Esophagus squamous epithelium (tissue), 5 donors: ENCODE measurements around the gene XPOT. TPM values are rescaled to one million over a fixed set of nuclear protein-coding genes. Genes with fewer than 3 reads are reported as not detected.

ENCODE experiments used
- DNase-seq: peaks from one replicate; lab custom pipeline; 2025; lab: John Stamatoyannopoulos, UW
- H3K27ac ChIP-seq, 4 donors: fragments of 200-600 bp; sonication (generic); one replicate each; pipeline ENCODE4 v1.5.1; 2016 to 2019; ENCODE audit warnings: mild to moderate bottlenecking in 1 of 4
- H3K27me3 ChIP-seq, 4 donors: fragments of 200-600 bp; sonication (generic); 1 replicate in 3 of 4; 2 replicates in 1 of 4; pipeline versions ENCODE4 v1.5.1 to v1.6.0; 2017 to 2021; ENCODE audit warnings: antibody characterized with exemption in 1 of 4
- H3K36me3 ChIP-seq, 3 donors: fragments of 200-600 bp; sonication (generic); one replicate each; pipeline ENCODE4 v1.5.1; 2016 to 2019
- H3K4me1 ChIP-seq, 3 donors: fragments of 200-600 bp; sonication (generic); one replicate each; pipeline ENCODE4 v1.5.1; 2017 to 2019
- H3K4me3 ChIP-seq, 4 donors: fragments of 200-600 bp; sonication (generic); 1 replicate in 3 of 4; 2 replicates in 1 of 4; pipeline ENCODE4 v1.5.1; 2016 to 2019; ENCODE audit warnings: mild to moderate bottlenecking in 2 of 4, moderate library complexity in 1 of 4
- H3K9me3 ChIP-seq, 3 donors: fragments of 200-600 bp; sonication (generic); one replicate each; pipeline ENCODE4 v1.5.1; 2016 to 2019
- CTCF ChIP-seq, 6 experiments: fragments of 450-650 bp in 4 of 6; fragments of 200-600 bp in 2 of 6; sonication (generic) in 2 of 6; IDR thresholded peaks; one replicate each; pipeline ENCODE4 v1.5.1; 2016 to 2019; ENCODE audit warnings: antibody characterized with exemption in 6 of 6, mild to moderate bottlenecking in 4 of 6, moderate library complexity in 4 of 6
- POLR2A ChIP-seq, 4 donors: fragments of 450-650 bp; IDR thresholded peaks; one replicate each; pipeline ENCODE4 v1.6.1; 2017; ENCODE audit warnings: antibody characterized with exemption in 4 of 4, mild to moderate bottlenecking in 4 of 4, moderate library complexity in 3 of 4
- WGBS, 2 donors: methylation state at CpG; one replicate each; pipeline ENCODE4 v1.1.5; 2018; 5-methylcytosine and 5-hydroxymethylcytosine counted together
- intact Hi-C: fragments of 100-400 bp; cut with DNase I; formaldehyde crosslinking; loops from one replicate; pipeline ENCODE4 v1.15.0; 2022
- total RNA-seq, 4 donors: library from RNA; depleted of rRNA; stranded (reverse); fragments of >200 nt; gene quantifications; one replicate each; pipeline ENCODE4 v1.1.0, GENCODE V29; 2016
- donor health status: DM: yes; HTN: yes; CAD: no.

XPOT gene
- total RNA-seq, 4 donors from 2014 or later = 29.9 to 61.2 (median 38.0) TPM

GRCh38 chr12:64419696-64420095 is 15.5 kb downstream of the XPOT start:
- Histone ChIP-seq H3K36me3 (peaks cover 18 to 100% (median 46%) of the 10 kb centered on the region in 3 donors), H3K27ac (no peak overlapping the region), H3K4me1 (no peaks in the 10 kb centered on the region), H3K9me3 (no peaks in the 10 kb centered on the region), H3K27me3 (no peaks in the 10 kb centered on the region), H3K4me3 (no peak overlapping the region)
- TF ChIP-seq POLR2A (IDR thresholded peaks at IDR 0.05) = no peak
- TF ChIP-seq CTCF (IDR thresholded peaks at IDR 0.05) = no peak
- DNase-seq = no peak
- intact Hi-C loops = no loop called here
- 80 to 83% methylated on average over 3 of the region's 3 CpGs for WGBS, 2 donors

GRCh38 chr12:64427988-64428387 is 23.8 kb downstream of the XPOT start:
- Histone ChIP-seq H3K4me1 (no peaks in the 10 kb centered on the region), H3K4me3 (no peak overlapping the region), H3K27ac (no peak overlapping the region), H3K9me3 (no peaks in the 10 kb centered on the region), H3K27me3 (no peaks in the 10 kb centered on the region), H3K36me3 (peaks cover 13 to 100% (median 59%) of the 10 kb centered on the region in 3 donors)
- TF ChIP-seq POLR2A (IDR thresholded peaks at IDR 0.05) (no peak), CTCF (IDR thresholded peaks at IDR 0.05) (no peak)
- no peak for DNase-seq
- intact Hi-C loops = no loop called here
- WGBS, 2 donors = 7 to 33% methylated on average over 1 of the region's 1 CpG

- no peak overlapping the region for H3K27ac ChIP-seq
- no peaks in the 10 kb centered on the region for H3K27me3 ChIP-seq
- H3K4me3 ChIP-seq = no peak overlapping the region
- H3K9me3 ChIP-seq = no peaks in the 10 kb centered on the region
- 89 to 95% methylated on average over 4 of the region's 4 CpGs for WGBS, 2 donors
- peaks cover 13 to 100% (median 52%) of the 10 kb centered on the region in 3 donors for H3K36me3 ChIP-seq
- TF ChIP-seq POLR2A (IDR thresholded peaks at IDR 0.05) (no peak), CTCF (IDR thresholded peaks at IDR 0.05) (no peak)
- no peaks in the 10 kb centered on the region for H3K4me1 ChIP-seq
- no peak for DNase-seq
- intact Hi-C loops = no loop called here
These were observed 24.8 kb downstream of the XPOT start for GRCh38 chr12:64428956-64429355.

- peaks cover 4 to 100% (median 55%) of the 10 kb centered on the region in 3 donors for H3K36me3 ChIP-seq
- TF ChIP-seq POLR2A (IDR thresholded peaks at IDR 0.05) (no peak), CTCF (IDR thresholded peaks at IDR 0.05) (no peak)
- H3K4me1 ChIP-seq = no peaks in the 10 kb centered on the region
- WGBS, 2 donors = 45 to 75% methylated on average over 2 of the region's 2 CpGs
- intact Hi-C loops = no loop called here
- DNase-seq = no peak
- H3K4me3 ChIP-seq = no peak overlapping the region
- no peaks in the 10 kb centered on the region for H3K9me3 ChIP-seq
- no peaks in the 10 kb centered on the region for H3K27me3 ChIP-seq
- no peak overlapping the region for H3K27ac ChIP-seq
These were observed 26.7 kb downstream of the XPOT start for GRCh38 chr12:64430886-64431285.

- DNase-seq = no peak
- Histone ChIP-seq H3K4me1 (no peaks in the 10 kb centered on the region), H3K27ac (no peak overlapping the region), H3K9me3 (no peaks in the 10 kb centered on the region), H3K27me3 (no peaks in the 10 kb centered on the region), H3K4me3 (no peak overlapping the region), H3K36me3 (peaks cover 7 to 100% (median 51%) of the 10 kb centered on the region in 3 donors)
- 92 to 94% methylated on average over 4 of the region's 4 CpGs for WGBS, 2 donors
- intact Hi-C loops = no loop called here
- TF ChIP-seq CTCF (IDR thresholded peaks at IDR 0.05) = no peak
- no peak for TF ChIP-seq POLR2A (IDR thresholded peaks at IDR 0.05)
These were observed 27.6 kb downstream of the XPOT start for GRCh38 chr12:64431791-64432190.
